Neural crest cell (in vitro differentiated cells): Measurements from ENCODE around the gene SETDB2. TPM values are rescaled to one million over a fixed set of nuclear protein-coding genes. Genes with fewer than 3 reads are reported as not detected.

Experiments used
- DNase-seq: peaks from one replicate; pipeline ENCODE4 v3.0.0; 2021; ENCODE audit warnings: low read depth, mixed read lengths, low spot score
- H3K27ac Mint-ChIP-seq: one replicate; pipeline ENCODE4 v1.8.0; 2021; ENCODE audit warnings: mild to moderate bottlenecking, mixed read lengths; ENCODE audit not compliant: unreplicated experiment
- H3K27me3 Mint-ChIP-seq: 2 replicates; pipeline ENCODE4 v1.8.0; 2021; ENCODE audit warnings: low read depth, mild to moderate bottlenecking, mixed read lengths
- H3K36me3 Mint-ChIP-seq: 2 replicates; pipeline ENCODE4 v1.8.0; 2021; ENCODE audit warnings: low read depth, mild to moderate bottlenecking, mixed read lengths
- H3K4me1 Mint-ChIP-seq: 2 replicates; pipeline ENCODE4 v1.8.0; 2021; ENCODE audit warnings: mixed read lengths
- H3K4me3 Mint-ChIP-seq: one replicate; pipeline ENCODE4 v1.8.0; 2021; ENCODE audit warnings: mild to moderate bottlenecking, mixed read lengths
- H3K9me3 Mint-ChIP-seq: 2 replicates; pipeline ENCODE4 v1.8.0; 2021; ENCODE audit warnings: mixed read lengths
- total RNA-seq: library from RNA; stranded (reverse); gene quantifications from 2 replicates; pipeline ENCODE4 v1.2.1, GENCODE V29; 2021
- TF ChIP-seq, protein P1 (sequence below): fragments of 200-600 bp; sonication (generic); conservative IDR thresholded peaks from 2 replicates; pipeline ENCODE4 v1.5.0; 2021; ENCODE audit warnings: antibody characterized with exemption, mild to moderate bottlenecking

The SETDB2 gene
- total RNA-seq, 1 donor from 2014 or later, result 7.9 TPM

DNA sequence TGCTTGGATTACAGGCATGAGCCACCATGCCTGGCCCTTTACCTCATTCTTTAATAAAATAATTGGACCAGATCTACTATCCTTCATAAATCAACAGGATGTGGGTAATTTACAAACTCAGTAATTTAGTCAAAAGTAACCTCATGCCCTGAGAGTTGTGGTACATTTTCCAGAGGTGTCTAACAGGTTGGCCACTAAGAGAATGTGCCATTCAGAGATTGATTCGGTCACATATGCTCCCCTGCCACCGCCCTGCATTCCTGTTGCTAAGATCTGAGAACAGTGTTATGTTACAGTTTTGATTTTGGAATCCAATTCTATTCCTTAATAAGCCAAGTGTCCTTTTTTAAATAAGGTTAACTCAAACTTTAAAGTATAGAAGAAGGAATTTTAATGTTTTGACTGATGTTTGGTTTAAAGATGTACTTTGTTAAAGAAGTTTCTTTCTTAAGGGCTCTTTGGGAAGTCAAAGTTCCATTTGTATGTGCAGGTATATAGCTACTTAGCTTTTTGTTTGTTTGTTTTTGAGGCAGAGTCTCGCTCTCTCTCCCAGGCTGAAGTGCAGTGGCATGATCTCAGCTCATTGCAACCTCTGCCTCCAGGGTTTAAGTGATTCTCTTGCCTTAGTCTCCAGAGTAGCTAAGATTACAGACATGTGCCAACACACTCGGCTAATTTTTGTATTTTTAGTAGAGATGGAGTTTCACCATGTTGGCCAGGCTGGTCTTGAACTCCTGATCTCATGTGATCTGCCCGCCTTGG lies 80.8 kb downstream of the SETDB2 start:
- Mint-ChIP-seq H3K36me3 (peaks cover 1% of the 10 kb centered on the region), H3K4me3 (no peak overlapping the region), H3K4me1 (no peaks in the 10 kb centered on the region), H3K27me3 (no peaks in the 10 kb centered on the region), H3K9me3 (no peaks in the 10 kb centered on the region), H3K27ac (peak overlapping the region; percentile 35)
- DNase-seq, result no peak
- TF ChIP-seq, protein P1, sequence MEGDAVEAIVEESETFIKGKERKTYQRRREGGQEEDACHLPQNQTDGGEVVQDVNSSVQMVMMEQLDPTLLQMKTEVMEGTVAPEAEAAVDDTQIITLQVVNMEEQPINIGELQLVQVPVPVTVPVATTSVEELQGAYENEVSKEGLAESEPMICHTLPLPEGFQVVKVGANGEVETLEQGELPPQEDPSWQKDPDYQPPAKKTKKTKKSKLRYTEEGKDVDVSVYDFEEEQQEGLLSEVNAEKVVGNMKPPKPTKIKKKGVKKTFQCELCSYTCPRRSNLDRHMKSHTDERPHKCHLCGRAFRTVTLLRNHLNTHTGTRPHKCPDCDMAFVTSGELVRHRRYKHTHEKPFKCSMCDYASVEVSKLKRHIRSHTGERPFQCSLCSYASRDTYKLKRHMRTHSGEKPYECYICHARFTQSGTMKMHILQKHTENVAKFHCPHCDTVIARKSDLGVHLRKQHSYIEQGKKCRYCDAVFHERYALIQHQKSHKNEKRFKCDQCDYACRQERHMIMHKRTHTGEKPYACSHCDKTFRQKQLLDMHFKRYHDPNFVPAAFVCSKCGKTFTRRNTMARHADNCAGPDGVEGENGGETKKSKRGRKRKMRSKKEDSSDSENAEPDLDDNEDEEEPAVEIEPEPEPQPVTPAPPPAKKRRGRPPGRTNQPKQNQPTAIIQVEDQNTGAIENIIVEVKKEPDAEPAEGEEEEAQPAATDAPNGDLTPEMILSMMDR, result no peak

DNA sequence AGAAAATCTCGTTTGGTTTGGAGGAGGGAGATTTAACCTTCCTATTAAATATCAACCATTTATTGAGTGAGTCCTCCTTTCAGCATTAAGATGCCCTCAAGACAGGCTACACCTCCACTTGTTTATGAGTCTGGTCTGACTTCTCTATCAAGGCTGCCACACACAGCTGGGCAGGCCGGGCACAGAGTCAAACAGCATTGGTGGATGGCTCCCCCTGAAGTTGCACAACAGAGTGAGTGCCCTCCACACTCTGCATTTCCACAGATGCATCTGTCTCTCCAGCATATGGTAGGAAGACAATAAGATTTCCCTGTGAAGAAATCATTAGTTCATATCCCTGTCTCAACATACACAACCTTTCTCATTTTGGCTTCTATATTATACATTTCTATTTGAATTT lies 83.0 kb downstream of the SETDB2 start:
- Mint-ChIP-seq H3K27me3 (no peaks in the 10 kb centered on the region), H3K4me1 (peaks cover 5% of the 10 kb centered on the region), H3K27ac (no peak overlapping the region), H3K9me3 (no peaks in the 10 kb centered on the region), H3K4me3 (no peak overlapping the region), H3K36me3 (peaks cover 13% of the 10 kb centered on the region)
- no peak for DNase-seq
- TF ChIP-seq, protein P1, result no peak

DNA sequence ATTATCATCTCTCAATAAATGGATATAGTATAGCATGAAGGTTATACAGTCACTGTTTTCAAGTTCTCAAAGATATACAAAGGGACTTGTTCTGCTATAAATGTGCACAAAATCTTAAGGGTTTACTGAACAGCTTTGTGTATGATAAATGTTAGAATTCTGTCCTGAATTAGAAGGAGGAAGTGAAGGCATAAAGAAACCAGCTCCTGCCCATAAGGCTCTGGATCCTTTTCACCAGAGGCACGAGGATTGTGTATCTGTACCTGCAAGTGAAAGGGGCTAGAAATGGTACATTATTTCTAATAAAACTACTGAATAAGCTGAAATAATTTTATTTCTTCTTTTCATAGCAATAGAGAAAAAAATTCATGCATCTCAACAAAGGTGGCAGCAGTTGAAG lies 84.1 kb downstream of the SETDB2 start:
- Mint-ChIP-seq H3K36me3 (peaks cover 19% of the 10 kb centered on the region), H3K4me3 (no peak overlapping the region), H3K27ac (no peak overlapping the region), H3K9me3 (no peaks in the 10 kb centered on the region), H3K4me1 (peaks cover 5% of the 10 kb centered on the region), H3K27me3 (no peaks in the 10 kb centered on the region)
- DNase-seq, result no peak
- TF ChIP-seq, protein P1, result no peak

DNA sequence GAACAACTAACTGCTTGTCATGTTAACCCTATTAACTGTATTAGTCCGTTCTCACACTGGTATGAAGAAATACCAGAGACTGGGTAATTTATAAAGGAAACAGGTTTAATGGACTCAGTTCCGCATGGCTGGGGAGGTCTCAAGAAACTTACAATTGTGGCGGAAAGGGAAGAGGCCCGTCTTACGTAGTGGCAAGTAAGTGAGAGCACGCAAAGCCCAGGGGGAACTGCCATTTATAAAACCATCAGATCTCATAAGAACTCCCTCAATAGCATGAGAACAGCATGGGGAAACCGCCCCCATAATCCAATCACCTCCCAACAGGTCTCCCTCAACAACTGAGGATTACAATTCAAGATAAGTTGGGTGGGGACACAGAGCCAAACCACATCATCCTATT lies 86.4 kb downstream of the SETDB2 start:
- Mint-ChIP-seq H3K27ac (peak overlapping the region; percentile 76), H3K27me3 (no peaks in the 10 kb centered on the region), H3K36me3 (peaks cover 33% of the 10 kb centered on the region), H3K9me3 (no peaks in the 10 kb centered on the region), H3K4me3 (no peak overlapping the region), H3K4me1 (peaks cover 11% of the 10 kb centered on the region)
- DNase-seq, result no peak
- TF ChIP-seq, protein P1, result no peak

DNA sequence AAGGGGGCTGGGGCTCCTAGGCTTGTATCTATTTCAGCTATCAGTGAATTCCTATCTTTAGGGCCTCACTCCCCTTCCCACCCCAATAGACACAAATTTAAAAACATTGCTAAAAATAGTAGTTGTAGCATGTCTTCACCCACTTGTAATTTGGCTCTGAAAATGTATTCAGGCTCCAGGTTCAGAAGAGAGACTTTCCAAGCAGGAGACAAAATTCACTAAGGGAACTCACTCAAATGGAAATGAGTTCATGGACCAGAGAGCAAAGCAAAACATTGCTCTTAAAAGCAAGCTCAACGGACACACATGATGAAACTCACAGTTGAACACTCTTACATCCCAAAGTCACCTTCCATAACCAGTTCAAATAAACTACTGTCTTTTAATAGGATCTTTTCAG lies 88.5 kb downstream of the SETDB2 start:
- Mint-ChIP-seq H3K4me1 (peaks cover 16% of the 10 kb centered on the region), H3K36me3 (peaks cover 48% of the 10 kb centered on the region), H3K27ac (no peak overlapping the region), H3K4me3 (no peak overlapping the region), H3K9me3 (no peaks in the 10 kb centered on the region), H3K27me3 (no peaks in the 10 kb centered on the region)
- DNase-seq, result no peak
- TF ChIP-seq, protein P1, result no peak
